Measurements from ENCODE around the gene SELENOI.

GRCh38 chr2:26298638-26299393 lies 47.1 kb upstream of the SELENOI start:
- no peak for TF ChIP-seq GATA2 (IDR thresholded peaks at IDR 0.05; ENCODE audit: low read depth, low read length)
- TF ChIP-seq GATA3 (IDR thresholded peaks at IDR 0.05; ENCODE audit: low read depth, low read length), result no peak
